Mesothelial cell of epicardium (in vitro differentiated cells): ENCODE data around the gene COL5A1. TPM values are rescaled to one million over a fixed set of nuclear protein-coding genes. Genes with fewer than 3 reads are reported as not detected.
A peak's percentile ranks its signal among the peaks of the same experiment; 100 is the strongest.

ENCODE experiments used
- DNase-seq, 2 experiments: peaks; one replicate each; pipeline ENCODE4 v3.0.0; 2021; ENCODE audit warnings: low spot score in 2 of 2; ENCODE audit not compliant: unreplicated experiment in 2 of 2
- H3K27ac Mint-ChIP-seq: 2 replicates; pipeline ENCODE4 v1.8.0; 2021; ENCODE audit warnings: mixed read lengths
- H3K27me3 Mint-ChIP-seq: 2 replicates; pipeline ENCODE4 v1.8.0; 2021; ENCODE audit warnings: low read depth, mixed read lengths
- H3K36me3 Mint-ChIP-seq: 2 replicates; pipeline ENCODE4 v1.8.0; 2021; ENCODE audit warnings: mixed read lengths
- H3K4me1 Mint-ChIP-seq: 2 replicates; pipeline ENCODE4 v1.8.0; 2021; ENCODE audit warnings: mixed read lengths
- H3K4me3 Mint-ChIP-seq: 2 replicates; pipeline ENCODE4 v1.8.0; 2021; ENCODE audit warnings: mild to moderate bottlenecking, moderate library complexity, mixed read lengths
- H3K9me3 Mint-ChIP-seq: 2 replicates; pipeline ENCODE4 v1.8.0; 2021; ENCODE audit warnings: mixed read lengths
- total RNA-seq: library from RNA; stranded (reverse); gene quantifications from 3 replicates; pipeline ENCODE4 v1.2.1, GENCODE V29; 2021
- TF ChIP-seq, protein P1 (sequence below): fragments of 200-600 bp; sonication (generic); IDR thresholded peaks from one replicate; pipeline ENCODE4 v1.5.0; 2021; ENCODE audit warnings: antibody characterized with exemption; ENCODE audit not compliant: unreplicated experiment

The COL5A1 gene
- total RNA-seq, 1 donor from 2014 or later, result 605 TPM

DNA sequence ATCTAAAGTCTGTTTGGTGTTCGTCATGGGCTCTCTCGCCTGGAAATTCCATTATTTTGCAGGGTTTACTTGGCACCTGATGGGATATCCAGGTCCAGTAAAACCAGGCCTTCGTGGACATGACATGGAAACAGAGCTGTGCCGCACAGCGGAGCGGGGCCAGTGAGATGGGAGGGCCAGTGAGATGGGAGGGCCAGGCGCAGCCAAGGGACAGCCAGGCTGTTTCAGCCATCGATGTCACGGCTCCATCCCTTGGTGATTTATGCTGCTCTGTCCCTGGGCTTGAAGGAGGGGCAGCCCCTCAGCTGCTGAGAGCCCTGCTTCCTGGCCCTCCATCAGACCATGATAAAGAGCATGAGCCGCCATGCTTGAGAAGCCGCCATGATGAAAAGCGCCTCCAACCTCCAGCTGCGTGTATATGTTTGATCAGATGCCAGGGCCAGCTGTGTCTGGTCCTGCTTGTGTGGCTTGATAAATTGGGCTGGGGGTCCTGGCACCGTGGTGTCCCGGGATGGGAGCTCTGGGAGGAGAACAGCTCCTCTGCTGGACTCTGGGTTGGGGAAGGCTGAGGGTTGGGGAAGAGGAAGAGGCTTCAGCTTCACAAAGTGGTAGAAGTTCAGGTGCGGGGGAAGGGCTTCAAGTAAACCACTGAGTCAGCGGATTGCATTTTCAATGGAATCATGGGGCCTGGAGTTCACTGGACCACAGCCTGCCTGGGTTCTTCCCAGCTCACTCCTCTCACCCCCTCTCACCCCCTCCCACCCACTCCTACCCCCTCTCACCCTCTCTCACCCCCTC is 6.1 kb upstream of the COL5A1 start:
- H3K36me3 Mint-ChIP-seq, result no peaks in the 10 kb centered on the region
- no peaks in the 10 kb centered on the region for H3K27me3 Mint-ChIP-seq
- H3K27ac Mint-ChIP-seq, result no peak overlapping the region
- no peak for DNase-seq
- TF ChIP-seq, protein P1, sequence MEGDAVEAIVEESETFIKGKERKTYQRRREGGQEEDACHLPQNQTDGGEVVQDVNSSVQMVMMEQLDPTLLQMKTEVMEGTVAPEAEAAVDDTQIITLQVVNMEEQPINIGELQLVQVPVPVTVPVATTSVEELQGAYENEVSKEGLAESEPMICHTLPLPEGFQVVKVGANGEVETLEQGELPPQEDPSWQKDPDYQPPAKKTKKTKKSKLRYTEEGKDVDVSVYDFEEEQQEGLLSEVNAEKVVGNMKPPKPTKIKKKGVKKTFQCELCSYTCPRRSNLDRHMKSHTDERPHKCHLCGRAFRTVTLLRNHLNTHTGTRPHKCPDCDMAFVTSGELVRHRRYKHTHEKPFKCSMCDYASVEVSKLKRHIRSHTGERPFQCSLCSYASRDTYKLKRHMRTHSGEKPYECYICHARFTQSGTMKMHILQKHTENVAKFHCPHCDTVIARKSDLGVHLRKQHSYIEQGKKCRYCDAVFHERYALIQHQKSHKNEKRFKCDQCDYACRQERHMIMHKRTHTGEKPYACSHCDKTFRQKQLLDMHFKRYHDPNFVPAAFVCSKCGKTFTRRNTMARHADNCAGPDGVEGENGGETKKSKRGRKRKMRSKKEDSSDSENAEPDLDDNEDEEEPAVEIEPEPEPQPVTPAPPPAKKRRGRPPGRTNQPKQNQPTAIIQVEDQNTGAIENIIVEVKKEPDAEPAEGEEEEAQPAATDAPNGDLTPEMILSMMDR, result no peak
- H3K9me3 Mint-ChIP-seq, result no peaks in the 10 kb centered on the region
- peaks cover 21% of the 10 kb centered on the region for H3K4me1 Mint-ChIP-seq
- no peak overlapping the region for H3K4me3 Mint-ChIP-seq

DNA sequence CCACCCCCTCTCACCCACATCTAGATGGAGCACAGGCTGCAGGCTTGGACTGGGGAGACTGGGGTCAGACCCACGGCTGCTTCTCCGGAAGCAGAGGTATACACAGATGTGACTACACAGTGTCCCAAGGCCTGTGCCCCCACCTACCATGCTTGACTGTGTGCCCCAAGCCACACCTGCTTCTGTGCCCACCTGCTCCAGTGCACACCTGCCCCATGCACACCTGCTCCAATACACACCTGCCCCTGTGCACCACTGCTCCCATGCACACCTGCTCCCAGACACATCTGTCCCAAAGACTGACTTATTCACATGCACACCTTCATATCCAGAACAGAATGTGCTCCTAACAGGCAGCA is 5.5 kb upstream of the COL5A1 start:
- Mint-ChIP-seq H3K27me3 (no peaks in the 10 kb centered on the region), H3K9me3 (no peaks in the 10 kb centered on the region), H3K4me1 (peaks cover 26% of the 10 kb centered on the region), H3K36me3 (no peaks in the 10 kb centered on the region), H3K27ac (no peak overlapping the region), H3K4me3 (no peak overlapping the region)
- TF ChIP-seq, protein P1, result no peak
- DNase-seq, result no peak

DNA sequence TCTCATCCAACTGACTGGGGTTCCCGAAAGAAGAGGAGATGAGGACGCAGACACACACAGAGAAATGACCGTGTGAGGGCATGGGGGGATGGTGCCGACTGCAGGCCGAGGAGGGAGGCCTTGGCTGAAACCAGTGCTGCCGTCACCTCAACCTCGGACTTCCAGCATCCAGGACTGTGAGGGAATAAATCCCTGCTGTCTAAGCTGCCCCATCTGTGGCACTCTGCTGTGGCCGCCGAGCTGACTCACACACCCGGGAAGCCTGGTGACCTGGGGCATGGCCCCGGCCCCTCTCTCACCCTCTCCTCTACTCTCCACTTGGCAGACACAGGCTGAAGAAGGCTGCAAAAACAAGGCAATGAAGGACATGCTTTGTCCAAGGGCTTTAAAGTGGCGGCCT is 4.4 kb upstream of the COL5A1 start:
- Mint-ChIP-seq H3K27me3 (no peaks in the 10 kb centered on the region), H3K9me3 (no peaks in the 10 kb centered on the region), H3K4me3 (no peak overlapping the region), H3K27ac (peak overlapping the region; percentile 34), H3K4me1 (peaks cover 27% of the 10 kb centered on the region), H3K36me3 (no peaks in the 10 kb centered on the region)
- TF ChIP-seq, protein P1, result no peak
- no peak for DNase-seq

DNA sequence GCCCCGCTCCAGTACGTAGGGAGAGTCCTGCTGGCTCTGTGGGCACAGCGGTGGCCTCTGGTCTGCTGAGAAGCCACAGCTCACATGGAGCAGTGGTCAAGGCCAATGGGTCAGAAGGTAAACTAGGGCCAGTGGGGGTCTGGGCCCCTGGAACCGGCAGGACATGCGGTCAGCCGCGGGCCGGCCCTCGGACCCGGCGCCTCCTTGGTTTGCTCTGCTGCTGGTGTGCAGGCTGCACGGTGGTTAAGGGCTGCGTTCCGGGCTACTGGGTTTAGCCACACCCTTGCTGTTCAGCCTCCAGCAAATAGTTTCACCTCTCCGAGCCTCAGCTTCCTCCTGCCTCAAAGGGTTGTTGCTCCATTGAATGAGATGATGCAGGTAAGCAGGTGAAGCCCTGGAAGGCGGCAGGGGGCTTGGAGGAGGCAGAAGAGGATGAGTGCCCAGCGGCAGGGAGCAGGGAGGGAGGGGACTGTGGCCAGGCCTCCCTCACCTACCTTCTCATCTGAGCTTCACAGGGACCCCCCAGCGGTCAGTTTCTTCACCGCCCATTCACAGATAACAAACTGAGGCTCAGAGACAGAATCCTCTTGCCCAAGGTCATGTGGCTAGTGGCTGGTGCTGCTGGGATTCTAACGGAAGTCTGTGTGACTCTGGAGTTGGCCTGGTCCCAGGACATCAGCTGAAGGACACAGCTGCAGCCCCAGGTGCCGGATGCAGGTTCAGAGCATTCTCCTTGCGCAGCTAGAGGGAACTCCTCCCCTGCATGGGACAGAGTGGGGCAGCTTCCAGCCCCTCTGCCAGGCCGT is 3.7 kb upstream of the COL5A1 start:
- Mint-ChIP-seq H3K36me3 (no peaks in the 10 kb centered on the region), H3K27ac (no peak overlapping the region), H3K9me3 (no peaks in the 10 kb centered on the region), H3K4me3 (no peak overlapping the region), H3K27me3 (no peaks in the 10 kb centered on the region), H3K4me1 (peaks cover 29% of the 10 kb centered on the region)
- no peak for DNase-seq
- TF ChIP-seq, protein P1, result no peak

DNA sequence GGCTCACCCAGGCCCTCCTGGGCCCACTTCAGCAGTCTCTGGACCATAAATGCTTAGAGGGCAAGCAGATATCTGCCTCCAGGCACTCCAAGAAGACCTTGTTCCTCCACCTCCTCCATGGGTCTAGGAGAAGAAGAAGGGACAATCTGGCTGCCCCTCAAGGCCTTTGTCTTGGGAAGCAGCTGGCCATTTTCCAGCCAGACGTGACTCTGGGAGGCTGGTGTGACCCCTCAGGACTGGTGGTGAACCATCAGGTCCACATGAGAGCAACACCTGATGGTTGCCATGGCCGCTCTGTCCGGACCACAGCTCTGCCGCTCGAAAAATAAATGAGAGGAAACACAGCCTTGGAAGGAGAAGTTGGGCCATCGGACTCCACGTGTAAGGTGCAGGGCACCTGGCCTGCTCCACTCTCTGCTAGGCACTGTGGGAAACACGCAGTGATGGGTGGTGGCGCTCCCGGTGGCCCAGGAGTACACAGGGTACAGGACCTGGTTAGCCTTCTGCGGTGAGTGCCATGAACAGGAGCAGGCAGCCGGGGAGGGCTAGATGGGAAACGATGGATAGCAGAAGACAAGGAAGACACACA is 3.0 kb upstream of the COL5A1 start:
- Mint-ChIP-seq H3K4me3 (no peak overlapping the region), H3K27ac (no peak overlapping the region), H3K36me3 (no peaks in the 10 kb centered on the region), H3K4me1 (peaks cover 36% of the 10 kb centered on the region), H3K9me3 (no peaks in the 10 kb centered on the region), H3K27me3 (no peaks in the 10 kb centered on the region)
- TF ChIP-seq, protein P1, result no peak
- DNase-seq, result no peak
